GM10266 (cell line): ENCODE results near the gene SPTB.
"Not testable (repeated sequence)": the region's sequence is repeated elsewhere in the genome, so short reads cannot be mapped to it uniquely, and the experiment has no call there.

Source experiments
- DNase-seq: peaks from one replicate; pipeline ENCODE4 v3.0.0; 2012; ENCODE audit errors: extremely low spot score
- CTCF ChIP-seq: IDR thresholded peaks from 2 replicates; pipeline ENCODE4 v1.5.1; 2012; ENCODE audit warnings: mild to moderate bottlenecking, low read depth; ENCODE audit not compliant: control insufficient read depth, insufficient read depth; ENCODE audit errors: missing control alignments

SPTB gene

GRCh38 chr14:64811676-64812075 lies 68.0 kb downstream of the SPTB start:
- TF ChIP-seq CTCF = no peak
- DNase-seq = no peak

DNA sequence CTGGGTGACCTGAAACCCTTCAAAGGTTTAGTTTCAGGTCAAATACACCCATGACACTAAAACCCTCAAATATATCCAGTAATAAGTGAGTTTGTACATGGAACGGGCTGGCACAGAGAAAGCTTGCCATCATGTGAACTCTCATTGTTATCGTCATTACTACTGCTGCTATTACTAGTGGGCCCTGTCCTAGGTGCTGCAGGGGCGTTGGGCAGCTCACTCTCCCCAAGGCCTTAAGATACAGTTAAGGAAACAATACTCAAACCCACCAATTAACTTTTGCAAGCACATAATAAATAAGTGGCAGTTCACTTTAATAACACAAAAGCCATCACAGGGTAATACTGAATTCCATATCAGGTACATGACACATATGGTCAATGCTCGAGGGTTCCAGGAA lies 71.3 kb downstream of the SPTB start:
- no peak for DNase-seq
- TF ChIP-seq CTCF = no peak

- TF ChIP-seq CTCF = no peak
Measured at GRCh38 chr14:64807551-64807950, 72.2 kb downstream of the SPTB start.

GRCh38 chr14:64806862-64807495 lies 72.7 kb downstream of the SPTB start:
- DNase-seq = no peak
- TF ChIP-seq CTCF = no peak

More at GRCh38 chr14:64807551-64807950, 72.2 kb downstream of the SPTB start:
- no peak for DNase-seq

GRCh38 chr14:64806202-64806861 lies 73.4 kb downstream of the SPTB start:
- no peak for DNase-seq
- no peak for TF ChIP-seq CTCF

DNA sequence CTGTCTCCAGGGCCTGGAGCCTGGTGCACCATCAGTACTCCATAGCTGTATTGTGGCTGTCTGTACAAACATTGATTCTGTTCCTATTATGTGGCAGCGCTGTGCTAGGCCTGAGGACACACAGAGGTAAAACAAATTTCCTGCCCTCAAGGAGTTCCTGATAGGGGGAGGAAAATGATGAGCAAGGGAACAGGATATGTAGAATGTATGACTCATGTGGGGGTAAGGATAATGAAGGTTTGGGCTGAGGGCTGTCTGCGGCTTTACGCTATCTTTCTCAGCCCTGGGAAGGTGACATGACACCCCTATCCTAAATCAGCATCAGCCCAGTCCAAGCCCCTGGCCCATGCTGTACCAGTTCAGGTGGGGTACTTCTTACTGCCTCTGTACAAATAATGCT lies 74.1 kb downstream of the SPTB start:
- DNase-seq = not testable (repeated sequence)

GRCh38 chr14:64804754-64805260 lies 74.9 kb downstream of the SPTB start:
- no peak for TF ChIP-seq CTCF
- DNase-seq = no peak
